Peyer's patch (tissue), 4 donors: ENCODE measurements around the gene NR1H4.

ENCODE experiments used
- CTCF ChIP-seq, 6 experiments: fragments of 450-650 bp in 4 of 6; fragments of 200-600 bp in 2 of 6; sonication (generic) in 1 of 6; IDR thresholded peaks; one replicate each; pipeline ENCODE4 v1.5.1; 2017 to 2019; ENCODE audit warnings: antibody characterized with exemption in 6 of 6, mild to moderate bottlenecking in 3 of 6, moderate library complexity in 1 of 6
- POLR2A ChIP-seq, 2 donors: fragments of 450-650 bp; IDR thresholded peaks; one replicate each; pipeline ENCODE4 v1.5.1; 2017; ENCODE audit warnings: antibody characterized with exemption in 2 of 2, mild to moderate bottlenecking in 2 of 2, moderate library complexity in 2 of 2

DNA sequence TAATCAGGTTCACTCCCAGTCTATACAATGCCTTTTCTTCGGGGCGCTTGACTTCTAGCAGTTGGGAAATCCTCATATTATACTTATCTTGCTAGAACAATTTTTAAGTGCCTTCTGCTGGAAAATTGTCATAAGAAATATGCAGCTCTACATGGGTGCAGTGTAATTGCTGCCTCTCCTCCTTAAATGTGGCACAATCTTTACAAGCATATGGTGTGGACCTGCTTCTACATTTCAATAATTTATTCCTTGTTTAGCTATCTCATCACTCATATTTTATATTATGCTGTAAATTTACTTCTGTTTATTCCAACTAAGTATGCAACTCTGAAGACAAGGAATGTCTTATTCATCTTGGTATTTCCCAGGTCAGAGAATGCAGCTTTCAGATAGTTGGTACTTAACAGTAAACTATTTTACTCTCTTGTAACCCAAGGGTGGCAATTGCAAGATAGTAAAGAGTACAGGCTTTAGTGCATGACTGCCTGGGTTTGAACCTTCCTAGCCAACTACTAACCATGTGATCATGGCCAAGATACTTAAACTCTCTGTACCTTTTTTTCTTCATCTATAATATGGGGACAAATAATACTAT is 56.2 kb downstream of the NR1H4 start:
- no peak for TF ChIP-seq CTCF (IDR thresholded peaks at IDR 0.05)
- no peak for TF ChIP-seq POLR2A (IDR thresholded peaks at IDR 0.05)
